Activated CD4-positive, alpha-beta T cell treated with anti-CD3 and anti-CD28 coated beads, Interleukin-10, Interleukin-2, amounts not matched to agents 100 ng/mL and 50 ng/mL, durations not matched to agents 16 hours and 8 hours (primary cell): ENCODE data around the gene RIN1.

ENCODE experiments used
- DNase-seq: peaks from one replicate; pipeline ENCODE4 v3.0.0-alpha.2; 2020

RIN1 gene

DNA sequence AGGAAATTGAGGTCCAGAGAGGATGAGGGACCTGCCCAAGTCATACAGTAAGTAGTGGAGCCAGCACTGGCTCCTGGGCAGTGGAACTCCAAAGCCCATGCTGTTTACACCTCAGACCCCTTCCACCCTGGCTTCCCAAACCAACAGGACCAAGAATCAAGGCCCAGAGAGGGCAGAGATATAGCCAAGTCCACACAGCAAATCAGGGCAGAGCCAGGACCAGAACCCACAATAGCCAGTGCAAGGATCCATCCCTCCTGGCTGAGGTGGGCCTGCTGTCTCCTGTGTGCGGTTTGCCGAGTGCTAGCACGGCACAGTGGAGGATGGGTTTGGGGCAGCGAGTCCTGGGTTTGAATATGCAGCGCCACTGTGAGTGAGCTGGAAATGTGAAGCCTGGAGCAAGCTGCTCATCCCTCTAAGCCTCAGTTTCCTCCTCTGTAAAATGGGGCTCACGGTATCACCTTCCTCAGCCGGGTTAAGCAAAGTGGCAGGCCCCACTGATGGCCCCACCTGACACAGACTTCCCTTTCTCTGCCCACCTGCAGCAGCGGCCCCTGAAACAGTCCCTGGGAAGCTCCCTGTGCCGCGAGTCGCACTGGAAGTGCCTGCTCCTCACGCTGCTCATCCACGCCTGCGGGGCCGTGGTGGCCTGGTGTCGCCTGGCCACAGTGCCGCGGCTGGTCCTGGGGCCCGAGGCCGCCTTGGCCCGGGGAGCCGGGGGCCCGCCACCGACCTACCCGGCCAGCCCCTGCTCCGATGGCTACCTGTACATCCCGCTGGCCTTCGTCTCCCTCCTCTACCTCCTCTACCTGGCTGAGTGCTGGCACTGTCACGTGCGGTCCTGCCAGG is 42.2 kb downstream of the RIN1 start:
- DNase-seq: no peak

DNA sequence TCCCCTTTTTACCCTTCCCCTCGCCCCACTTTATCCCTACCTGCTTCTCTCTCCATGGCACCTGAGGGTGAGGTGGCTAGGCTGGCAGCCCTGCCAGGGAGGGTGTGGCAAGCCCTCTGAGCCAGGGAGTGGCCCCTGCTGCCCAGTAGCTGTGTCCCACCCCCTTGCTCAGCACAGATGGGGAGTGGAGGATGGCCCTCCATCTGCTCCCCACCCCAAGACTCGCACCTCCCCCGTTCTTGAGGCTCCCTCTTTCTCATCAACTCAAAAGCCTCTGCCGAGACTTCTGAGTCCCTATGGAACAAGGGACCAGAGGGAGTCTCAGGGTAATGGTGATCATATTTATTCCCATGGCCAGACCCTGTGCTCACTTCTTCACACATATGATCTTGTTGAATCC is 42.9 kb downstream of the RIN1 start:
- no peak for DNase-seq

DNA sequence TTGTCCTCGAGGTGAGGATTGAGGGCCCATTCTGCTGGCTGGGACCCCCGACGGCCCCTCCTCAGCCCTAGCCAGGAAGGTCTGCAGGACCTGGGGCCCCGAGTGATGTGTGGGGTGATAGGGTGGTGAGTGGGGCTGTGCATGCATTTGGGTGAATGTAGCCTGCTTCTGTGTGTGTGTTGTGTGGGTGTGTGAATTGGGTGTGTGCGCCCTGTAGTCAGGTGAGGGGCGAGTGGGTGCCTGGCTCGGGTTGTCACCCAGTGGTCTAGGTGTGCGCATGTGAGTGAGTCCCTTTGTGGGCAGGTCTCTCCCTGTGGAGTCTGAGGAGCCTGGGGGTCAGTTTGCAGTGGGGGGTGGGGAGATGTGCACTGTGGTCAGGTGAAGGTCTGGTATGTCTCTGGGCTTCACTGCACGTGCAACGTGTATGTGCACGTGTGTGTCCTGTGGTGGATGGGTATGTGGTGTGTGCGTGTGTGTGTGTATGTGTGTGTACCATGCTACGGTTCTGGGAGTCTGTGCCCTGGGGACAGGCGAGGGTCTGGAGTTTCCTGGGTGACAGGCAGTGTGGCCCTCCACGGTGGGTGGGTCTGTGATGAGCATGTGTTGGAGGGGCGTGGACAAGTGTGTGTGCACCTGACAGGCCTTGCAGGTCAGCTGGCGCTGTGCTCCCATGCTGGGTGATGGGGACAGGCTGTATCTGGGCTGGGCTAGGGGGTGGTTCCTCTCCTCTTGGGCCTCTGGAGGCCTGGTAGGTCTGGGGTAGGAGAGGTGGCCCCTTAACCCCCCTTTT is 43.5 kb downstream of the RIN1 start:
- no peak for DNase-seq

DNA sequence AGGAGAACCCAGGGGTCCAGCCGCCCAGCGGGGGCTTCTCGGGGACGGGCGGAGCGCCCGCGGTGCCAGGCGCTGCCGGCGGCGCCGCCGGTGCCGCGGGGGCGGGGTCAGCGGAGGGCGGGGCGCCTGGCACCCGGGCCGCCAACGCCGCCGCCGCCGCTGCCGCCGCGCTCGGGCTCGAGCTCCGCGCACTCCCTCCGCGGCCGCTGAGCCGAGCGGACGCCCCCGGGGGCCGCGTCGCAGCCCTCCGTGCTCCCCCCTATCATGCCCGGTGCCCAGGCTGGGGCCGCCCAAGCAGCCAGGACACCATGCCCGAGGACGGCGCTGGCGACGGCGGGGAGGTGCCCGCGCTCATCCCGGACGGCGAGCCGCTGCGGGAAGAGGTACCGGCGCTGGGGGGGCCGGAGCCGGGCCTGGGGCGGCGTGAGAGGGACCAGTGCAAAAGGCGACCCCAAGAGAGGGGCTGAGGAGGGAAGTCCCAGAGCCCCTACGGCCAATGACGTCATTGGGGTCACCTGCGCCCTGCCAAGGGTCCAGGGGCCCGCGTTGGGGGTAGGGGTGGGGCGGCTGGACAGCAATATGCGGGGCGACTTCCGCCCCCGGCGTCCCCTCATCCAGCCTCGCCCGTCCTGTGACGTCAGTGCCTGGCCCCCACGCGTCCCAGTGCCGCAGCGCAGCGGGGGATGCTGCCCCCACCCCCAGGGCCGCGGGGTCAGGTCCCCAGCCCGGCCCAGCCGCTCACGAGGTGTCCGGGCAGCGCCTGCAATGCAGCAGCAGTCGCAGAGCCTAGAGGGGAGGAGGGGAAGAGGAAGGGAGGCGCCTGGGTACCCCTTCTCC is 44.3 kb downstream of the RIN1 start, which contains the start of gene TMEM151A:
Gene TMEM151A, plus strand, starts transcription at position 189 of the 837 bp plus-strand sequence. Its CDS starts 120 bp downstream, at position 309.
- no peak for DNase-seq

DNA sequence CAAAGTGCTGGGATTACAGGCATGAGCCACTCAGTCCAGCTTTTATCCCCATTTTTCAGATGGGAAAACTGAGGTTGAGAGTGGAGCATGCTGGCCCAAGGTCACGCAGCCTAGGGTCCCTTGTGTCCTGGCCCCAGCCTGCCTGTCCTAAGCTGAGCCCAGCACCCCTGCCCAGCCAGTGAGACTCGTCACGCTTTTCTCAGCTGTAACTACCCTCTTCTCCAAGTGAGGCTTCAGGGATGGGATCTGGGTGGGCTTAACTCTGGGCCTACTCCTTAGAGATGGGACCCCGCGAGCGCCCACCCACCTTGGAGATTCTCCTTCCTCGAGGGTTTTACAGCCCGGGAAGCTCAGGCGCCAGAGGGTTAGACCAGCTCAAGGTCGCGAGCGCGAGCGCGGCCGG is 44.9 kb downstream of the RIN1 start:
- no peak for DNase-seq

DNA sequence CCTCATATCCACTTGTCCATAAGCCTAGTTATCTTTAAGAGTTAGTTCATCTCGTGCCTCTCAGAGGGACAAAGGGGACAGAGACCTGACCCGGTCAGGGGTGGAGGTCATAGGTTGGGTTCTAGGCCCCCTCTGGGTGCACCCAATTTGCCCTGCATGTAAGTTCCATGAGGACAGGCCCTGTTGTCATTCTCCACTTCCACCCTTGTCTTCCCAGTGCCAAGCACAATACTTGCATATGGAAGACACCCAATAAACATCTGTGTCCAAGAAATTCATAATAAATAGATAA is 46.0 kb downstream of the RIN1 start:
- DNase-seq: no peak

DNA sequence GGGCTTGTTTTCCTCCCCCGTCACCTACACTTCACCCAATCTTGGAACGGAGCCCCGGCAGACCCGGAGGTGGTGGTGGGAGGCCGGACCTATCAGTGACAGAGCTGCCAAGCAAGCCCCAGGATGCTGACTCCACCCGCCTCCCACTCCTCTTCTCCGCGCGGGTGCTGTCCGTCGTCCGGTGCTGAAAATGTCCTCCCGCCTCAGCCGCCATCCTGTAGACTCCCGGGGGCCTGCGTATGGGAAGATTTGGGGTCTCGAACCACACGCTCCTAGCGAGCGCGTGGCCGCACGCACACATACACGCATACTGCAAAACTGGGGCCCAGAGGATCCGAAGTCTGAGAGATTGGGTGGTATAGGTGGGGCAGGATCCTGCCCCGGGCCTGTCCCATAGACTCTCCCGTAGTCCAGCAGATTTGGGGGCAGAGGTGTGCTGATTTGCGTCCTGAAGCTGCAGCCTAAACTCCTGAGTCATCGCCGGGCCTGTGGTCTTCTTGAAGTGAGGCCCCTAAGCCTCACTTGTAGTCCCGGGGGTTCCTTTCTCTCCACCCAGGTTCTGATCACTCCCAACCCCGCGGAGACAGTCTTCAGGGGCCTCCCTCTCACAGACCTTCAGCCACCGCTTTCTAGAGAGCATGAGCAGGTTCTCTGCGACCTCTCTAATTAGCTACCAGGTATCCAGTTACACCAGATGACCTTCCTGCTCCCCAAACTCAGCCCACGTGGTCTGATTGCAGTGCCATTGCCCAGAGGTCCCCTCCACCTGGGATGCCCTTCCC is 46.5 kb downstream of the RIN1 start:
- peak; percentile 83 for DNase-seq

DNA sequence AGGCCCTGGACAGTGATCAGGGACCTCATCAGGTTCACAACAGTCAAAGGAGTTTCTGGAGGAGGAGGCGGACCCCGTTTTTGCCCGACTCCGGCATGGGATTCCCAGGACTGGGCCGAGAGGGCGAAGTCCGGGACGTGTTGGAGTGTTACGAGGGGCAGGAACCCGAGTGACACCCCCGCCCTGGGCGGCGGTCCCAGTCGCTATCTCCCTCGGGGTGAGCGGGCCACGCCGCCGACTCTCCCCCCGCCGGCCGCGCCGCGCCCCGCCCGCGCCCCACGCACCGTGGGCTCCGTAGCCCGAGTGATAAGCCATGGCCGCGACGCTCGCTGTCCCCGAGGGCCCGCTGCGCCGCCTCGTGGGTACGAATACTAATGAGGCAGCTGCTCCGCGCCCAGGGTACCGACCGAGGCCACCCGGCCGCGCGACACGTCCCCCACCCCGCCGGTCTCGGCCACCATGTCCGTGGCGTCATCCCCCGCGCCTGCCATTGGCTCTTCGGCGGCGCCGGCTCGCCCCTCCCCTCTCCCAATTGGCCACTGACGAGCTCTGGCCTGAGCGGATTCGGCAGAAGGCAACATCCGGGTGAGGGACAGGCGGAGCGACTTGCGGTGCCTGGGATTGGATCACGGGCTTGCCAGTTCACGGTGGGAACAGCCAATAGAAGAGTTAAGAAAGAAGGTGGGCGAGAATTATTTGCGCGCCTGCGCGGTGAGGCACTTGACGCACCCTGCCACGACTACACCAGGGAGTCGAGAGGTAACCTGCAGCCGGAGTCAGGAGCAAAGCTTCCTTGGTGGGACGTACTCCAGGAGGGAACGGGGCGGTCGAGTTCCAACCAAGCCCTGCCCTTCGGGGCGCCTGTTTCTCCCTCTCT is 47.3 kb downstream of the RIN1 start, which contains the start of gene YIF1A:
Gene YIF1A, minus strand, starts transcription at position 473 of the 877 bp plus-strand sequence. Its CDS starts 158 bp downstream, at position 315.
- peak; percentile 100 for DNase-seq

DNA sequence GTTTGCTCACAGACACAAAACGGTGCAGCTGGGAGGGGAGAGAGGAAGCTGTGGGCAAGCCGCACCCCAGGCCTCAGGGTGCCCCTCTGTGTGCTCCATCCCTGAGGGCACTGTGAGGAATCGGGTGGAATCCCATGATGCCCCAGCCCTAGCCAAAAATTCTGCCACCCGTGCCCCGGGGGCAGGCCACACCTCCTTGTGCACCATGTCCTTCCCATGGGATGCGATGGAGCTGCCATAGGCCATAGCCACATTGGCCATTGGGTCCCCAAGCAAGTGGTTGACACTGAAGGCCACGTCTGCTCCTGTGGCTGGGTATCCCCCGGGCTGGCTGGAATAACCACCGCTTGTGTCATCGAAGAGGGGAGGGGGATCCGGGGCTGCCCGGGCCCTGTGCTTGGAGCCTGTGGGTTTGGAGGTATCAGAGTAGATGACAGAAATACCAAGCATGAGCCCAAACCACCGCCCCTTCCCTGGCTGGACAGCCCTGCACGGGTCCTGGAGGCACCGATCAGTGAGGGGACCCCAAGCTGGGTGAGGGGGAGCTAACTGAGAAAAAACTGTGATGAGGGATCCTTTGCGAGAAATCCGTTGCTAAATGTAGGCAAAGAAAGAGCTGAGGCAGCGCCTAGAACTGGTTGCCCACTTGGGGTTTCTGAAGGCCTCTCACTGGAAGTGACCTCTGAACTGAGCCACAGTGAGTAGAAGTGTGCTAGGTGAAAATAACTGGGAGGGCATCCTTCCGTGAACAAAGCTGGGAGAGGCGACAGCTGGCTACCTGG is 48.2 kb downstream of the RIN1 start:
- DNase-seq: no peak

DNA sequence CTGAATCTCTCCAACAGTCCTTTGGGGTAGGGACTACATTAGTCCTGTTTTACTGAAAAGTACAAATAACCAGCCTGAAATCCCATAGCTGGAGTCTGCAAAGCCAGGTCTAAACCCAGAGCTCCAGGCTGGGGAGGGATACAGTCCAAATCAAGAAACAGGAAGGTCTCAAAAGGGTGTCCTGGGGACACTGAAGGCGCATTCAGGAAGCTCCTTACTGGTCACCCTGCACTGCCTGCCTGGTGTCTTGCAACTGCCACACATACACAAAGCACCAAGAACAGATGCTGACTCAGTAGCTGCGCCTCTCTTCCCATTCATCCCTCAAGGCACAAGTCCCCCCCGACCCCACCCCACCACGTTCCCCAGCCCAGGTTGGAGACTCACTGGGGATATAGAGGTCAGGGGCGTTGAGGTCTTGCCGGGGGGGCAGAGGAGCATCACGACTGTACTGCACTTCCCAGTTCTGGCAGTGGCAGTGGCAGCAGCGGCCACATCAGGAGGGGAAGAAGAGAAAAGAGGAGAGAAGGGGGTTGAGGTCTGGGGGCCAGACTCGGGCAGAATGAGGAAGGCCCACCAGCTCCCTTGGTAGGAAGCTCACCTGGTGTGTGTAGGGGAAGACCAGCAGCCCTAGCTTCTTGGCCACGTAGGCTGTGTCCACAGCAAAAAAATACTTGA is 48.9 kb downstream of the RIN1 start:
- DNase-seq: no peak

DNA sequence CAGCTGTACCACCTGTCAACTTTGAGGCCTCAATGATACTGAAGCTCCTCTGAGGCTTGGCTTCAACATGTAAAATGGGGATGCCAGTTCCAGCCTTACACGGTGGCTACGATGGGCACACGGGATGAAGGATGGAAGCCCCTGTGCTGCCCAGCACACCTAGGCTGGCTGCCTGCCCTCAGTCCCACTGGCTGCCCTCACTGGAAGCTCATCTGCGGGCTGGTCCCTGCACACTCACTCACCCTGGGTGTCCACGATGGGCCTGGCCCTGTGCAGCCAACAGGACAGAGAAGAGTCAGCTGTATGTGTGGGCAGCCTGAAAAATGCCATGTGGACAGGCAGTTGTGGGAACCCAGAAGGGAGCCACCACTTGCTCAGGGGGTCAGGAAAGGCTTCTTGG is 49.5 kb downstream of the RIN1 start:
- no peak for DNase-seq

DNA sequence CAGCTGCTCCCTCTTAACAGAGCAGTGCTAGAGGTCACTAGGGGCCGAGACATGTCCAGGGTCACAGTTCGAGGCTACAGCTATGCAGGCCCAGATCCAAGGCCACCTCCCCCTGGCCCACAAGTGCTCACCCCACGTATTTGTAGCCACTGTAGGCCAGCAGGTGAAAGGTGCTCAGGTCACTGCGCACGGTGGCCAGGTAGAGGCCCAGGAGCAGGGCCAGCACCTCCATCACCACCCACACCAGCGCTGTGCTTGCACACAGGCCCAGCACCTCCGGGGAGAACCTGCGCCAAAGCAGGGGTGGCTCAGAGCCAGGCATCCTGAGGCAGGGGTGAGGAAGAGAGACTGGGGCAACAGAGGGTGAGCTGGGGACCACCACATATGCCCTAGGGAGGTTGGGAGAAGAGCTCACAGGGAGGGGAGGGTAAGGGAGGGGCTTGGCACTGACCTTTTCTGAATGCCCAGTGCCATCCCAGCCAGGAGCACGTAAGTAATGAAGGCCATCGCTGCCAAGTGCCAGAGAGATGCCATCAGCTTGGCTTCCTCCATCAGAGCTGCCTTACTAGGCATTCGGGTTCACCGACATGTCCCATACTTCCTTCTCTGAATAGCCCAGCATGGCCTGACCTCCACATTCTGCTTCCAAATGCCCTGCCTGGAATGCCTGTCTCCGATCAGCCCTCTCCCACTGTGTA is 50.8 kb downstream of the RIN1 start:
- DNase-seq: no peak

DNA sequence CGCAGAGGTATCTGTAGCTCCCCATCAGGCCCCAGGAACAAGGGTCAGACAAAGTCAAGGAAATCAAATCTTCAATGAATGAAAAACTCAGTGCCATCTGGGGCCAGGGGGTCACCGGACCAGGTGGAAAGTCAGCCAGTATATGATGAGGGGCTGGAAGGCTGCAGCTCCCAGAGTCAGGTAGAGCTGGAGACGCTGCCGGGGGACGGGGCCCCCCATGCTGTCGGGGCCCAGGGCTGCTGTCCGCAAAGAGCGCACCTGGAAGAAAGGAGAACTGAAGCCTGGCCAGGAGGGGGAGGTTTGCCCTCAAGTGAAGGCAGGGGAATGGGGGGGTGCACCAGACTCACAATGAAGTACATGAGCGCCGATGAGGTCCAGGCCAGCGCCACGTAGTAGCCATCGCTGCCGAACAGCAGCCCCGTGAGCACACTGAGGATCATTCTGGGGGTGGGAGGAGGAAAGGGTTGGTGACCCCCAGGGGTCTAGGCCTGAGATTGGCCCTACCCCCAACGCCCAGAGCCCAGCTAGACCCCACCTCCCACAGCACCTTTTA is 51.6 kb downstream of the RIN1 start:
- no peak for DNase-seq

DNA sequence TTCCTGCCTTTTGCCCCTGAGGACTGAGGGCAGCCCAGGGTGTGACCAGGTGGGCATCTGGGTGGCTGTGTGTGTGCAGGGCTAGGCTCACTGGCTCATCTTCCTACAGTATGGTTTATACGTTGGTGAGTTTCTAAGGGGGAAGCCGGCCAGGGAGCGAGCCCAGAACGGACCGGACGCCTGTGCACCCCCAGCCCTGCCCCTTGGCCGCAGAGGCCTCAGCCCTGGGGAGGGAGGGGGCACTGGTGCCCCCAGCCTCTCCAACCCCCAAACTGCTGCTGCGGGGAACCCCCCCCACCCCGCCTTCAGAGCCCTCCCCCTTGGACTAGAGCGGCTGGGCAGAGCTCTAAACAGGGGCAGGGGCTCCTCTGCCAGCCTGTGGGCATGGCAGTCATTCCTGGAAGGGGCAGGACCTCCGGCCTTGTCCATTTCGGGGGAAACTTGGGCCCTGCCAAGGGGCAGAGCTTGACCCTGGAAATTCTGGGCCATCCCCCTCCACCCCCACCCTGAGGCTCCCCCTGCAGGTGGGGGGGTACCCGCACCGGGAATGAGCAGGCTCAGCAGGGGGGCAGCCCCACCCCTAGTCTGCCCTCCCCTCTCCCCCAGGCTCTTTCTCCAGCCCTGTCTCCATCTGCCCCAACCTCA is 52.7 kb downstream of the RIN1 start:
- no peak for DNase-seq

DNA sequence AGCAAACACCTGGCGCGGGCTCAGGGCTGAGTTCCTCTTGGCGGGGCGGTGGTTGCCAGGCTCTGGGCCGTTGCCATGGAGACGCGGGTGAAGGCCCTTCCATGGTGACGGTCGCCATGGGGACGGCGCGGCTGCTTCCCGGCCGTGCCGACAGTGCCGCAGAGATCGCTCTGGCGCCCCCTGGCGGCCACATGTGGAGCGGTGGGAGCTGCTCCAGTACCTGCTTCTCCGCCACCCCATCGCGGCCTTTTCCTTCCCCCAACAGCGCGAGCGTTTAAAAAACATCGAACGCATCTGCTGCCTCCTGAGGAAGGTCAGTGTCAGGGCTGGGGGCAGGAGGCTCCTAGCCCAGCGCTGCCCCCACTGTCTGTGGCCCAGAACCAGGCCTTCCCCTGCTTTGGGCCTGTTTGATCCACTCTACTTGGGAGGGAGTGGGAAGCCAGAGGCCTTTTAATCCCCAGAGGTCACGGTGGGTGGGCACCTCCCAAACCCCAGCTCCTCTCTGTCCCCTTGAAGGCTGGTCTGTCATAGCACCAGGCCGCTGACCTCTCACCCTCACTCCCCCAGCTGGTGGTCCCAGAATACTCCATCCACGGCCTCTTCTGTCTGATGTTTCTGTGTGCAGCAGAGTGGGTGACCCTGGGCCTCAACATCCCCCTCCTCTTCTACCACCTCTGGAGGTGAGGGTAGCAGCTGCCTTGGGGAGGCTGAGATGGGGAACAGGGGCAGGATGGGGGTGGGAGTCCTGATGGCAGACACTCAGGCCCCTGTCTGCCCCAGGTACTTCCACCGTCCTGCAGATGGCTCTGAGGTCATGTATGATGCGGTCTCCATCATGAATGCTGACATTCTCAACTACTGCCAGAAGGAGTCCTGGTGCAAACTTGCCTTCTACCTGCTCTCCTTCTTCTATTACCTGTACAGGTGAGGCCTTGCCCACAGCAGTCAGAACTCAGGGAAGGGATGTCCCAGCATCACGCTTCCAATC is 53.5 kb downstream of the RIN1 start:
- DNase-seq: peak; percentile 99
